ENCODE measurements around the gene SMAD9. TPM values are rescaled to one million over a fixed set of nuclear protein-coding genes. Genes with fewer than 3 reads are reported as not detected.

SMAD9 gene
- polyA plus RNA-seq, 1 of the 3 experiments (the other 2 are of a cell fraction), result 3.1 TPM

DNA sequence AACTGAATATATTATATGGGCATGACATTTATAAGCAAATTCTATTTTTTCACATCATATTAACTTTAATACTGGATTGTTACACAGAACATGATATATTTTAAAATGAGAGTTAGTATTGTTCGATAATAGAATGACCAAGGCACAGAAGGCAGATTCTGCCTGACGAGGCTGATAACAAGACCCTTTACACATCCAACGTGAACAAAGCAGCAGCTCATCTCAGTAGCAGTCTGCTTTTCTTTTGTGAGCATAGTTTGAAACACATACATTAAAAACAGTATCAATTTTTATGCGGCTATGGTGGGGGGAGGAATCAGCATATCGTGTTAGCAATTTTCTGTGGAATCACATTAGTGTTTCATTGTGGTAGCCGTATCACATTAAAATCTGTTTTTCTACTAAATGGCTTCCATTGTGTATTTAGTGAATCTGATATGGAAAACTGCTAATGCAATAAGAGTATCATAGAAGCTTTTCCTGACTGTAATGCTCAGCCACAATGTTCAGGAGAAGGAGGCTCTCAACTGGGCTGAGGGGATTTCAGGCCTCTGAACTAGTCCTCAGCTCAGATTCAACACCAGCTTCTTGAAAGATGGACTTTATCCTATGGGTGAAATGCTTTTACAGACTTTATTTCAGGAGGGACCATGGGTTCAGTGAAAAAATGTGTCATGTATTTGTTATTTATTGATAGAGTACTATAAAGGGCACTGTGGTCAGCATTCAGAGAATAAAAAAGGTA is 4.0 kb downstream of the SMAD9 start:
- Histone ChIP-seq H3K9me3 (no peaks in the 10 kb centered on the region), H3K4me2 (peak overlapping the region; percentile 83), H3K36me3 (replicated peaks in 1 of 2; ENCODE audit: control insufficient read depth in 1 of 2, insufficient read depth in 2 of 2, low read length in 1 of 2) (no peaks in the 10 kb centered on the region), H3F3A (replicated peaks; ENCODE audit: insufficient read depth) (peaks cover 17% of the 10 kb centered on the region), H2AFZ (ENCODE audit: low read depth) (peak overlapping the region; percentile 26; the same call in 1 of the 2 replicates), H3K9ac (peak overlapping the region; percentile 83; the same call in 1 of the 2 replicates), H4K20me1 (ENCODE audit: insufficient read depth) (no peaks in the 10 kb centered on the region), H3K27me3 (ENCODE audit: insufficient read depth) (no peaks in the 10 kb centered on the region), H3K79me2 (ENCODE audit: insufficient read depth) (peaks cover 78% of the 10 kb centered on the region), H3K4me3 (ENCODE audit: low read depth in 2 of 2, low read length in 1 of 2) (peak overlapping the region; percentile 9 to 95; a peak in 2 of 4 replicates), H3K9me2 (no peaks in the 10 kb centered on the region), H3K27ac (ENCODE audit: low read depth in 2 of 2, low read length in 1 of 2) (peak overlapping the region; percentile 84 to 96), H3K4me1 (ENCODE audit: control insufficient read depth in 1 of 2, insufficient read depth in 2 of 2, low read depth in 1 of 2, low read length in 1 of 2) (peaks cover 41 to 43% of the 10 kb centered on the region in 2 experiments; a peak in 3 of 4 replicates)
- ChIA-PET POLR2A (interaction anchor here (0.6 to 1.2 kb wide), 2 partner anchors 84 to 141 kb away, joined by 3 to 5 read pairs; partner anchors contain the start of gene ALG5), CTCF (interaction anchor here (0.9 to 2.4 kb wide), 7 partner anchors 16 to 83 kb away, joined by 3 to 8 read pairs (median 3); partner anchors contain the start of gene ALG5)
- DNase-seq, result peak; percentile 64
- WGBS (ENCODE audit: low lambda C conversion rate), result 35% methylated on average over 6 of the region's 6 CpGs
- TF ChIP-seq CHD2 (IDR thresholded peaks at IDR 0.05; ENCODE audit: low read length, partially characterized antibody), result peak; percentile 69
- TF ChIP-seq, protein P1, sequence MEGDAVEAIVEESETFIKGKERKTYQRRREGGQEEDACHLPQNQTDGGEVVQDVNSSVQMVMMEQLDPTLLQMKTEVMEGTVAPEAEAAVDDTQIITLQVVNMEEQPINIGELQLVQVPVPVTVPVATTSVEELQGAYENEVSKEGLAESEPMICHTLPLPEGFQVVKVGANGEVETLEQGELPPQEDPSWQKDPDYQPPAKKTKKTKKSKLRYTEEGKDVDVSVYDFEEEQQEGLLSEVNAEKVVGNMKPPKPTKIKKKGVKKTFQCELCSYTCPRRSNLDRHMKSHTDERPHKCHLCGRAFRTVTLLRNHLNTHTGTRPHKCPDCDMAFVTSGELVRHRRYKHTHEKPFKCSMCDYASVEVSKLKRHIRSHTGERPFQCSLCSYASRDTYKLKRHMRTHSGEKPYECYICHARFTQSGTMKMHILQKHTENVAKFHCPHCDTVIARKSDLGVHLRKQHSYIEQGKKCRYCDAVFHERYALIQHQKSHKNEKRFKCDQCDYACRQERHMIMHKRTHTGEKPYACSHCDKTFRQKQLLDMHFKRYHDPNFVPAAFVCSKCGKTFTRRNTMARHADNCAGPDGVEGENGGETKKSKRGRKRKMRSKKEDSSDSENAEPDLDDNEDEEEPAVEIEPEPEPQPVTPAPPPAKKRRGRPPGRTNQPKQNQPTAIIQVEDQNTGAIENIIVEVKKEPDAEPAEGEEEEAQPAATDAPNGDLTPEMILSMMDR (IDR thresholded peaks at IDR 0.05), result no peak
- no peak for TF ChIP-seq NRF1 (IDR thresholded peaks at IDR 0.05; ENCODE audit: low read depth, low read length)
- TF ChIP-seq MXI1 (IDR thresholded peaks at IDR 0.05; ENCODE audit: low read depth, low read length), result peak; percentile 43; the same call in 1 of the 2 replicates
- TF ChIP-seq POLR2AphosphoS5 (IDR thresholded peaks at IDR 0.05; ENCODE audit: low read depth, low read length), result no peak
- TF ChIP-seq, protein P2, sequence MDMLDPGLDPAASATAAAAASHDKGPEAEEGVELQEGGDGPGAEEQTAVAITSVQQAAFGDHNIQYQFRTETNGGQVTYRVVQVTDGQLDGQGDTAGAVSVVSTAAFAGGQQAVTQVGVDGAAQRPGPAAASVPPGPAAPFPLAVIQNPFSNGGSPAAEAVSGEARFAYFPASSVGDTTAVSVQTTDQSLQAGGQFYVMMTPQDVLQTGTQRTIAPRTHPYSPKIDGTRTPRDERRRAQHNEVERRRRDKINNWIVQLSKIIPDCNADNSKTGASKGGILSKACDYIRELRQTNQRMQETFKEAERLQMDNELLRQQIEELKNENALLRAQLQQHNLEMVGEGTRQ (IDR thresholded peaks at IDR 0.05; ENCODE audit: borderline replicate concordance, low read depth, low read length), result no peak
- no peak for TF ChIP-seq ELF1 (IDR thresholded peaks at IDR 0.05)
- TF ChIP-seq RAD21 (IDR thresholded peaks at IDR 0.05; ENCODE audit: low read length), result peak; percentile 22; the same call in 1 of the 2 replicates
- TF ChIP-seq FOSL2 (IDR thresholded peaks at IDR 0.05; ENCODE audit: borderline replicate concordance, low read depth), result no peak
- TF ChIP-seq, protein P3, sequence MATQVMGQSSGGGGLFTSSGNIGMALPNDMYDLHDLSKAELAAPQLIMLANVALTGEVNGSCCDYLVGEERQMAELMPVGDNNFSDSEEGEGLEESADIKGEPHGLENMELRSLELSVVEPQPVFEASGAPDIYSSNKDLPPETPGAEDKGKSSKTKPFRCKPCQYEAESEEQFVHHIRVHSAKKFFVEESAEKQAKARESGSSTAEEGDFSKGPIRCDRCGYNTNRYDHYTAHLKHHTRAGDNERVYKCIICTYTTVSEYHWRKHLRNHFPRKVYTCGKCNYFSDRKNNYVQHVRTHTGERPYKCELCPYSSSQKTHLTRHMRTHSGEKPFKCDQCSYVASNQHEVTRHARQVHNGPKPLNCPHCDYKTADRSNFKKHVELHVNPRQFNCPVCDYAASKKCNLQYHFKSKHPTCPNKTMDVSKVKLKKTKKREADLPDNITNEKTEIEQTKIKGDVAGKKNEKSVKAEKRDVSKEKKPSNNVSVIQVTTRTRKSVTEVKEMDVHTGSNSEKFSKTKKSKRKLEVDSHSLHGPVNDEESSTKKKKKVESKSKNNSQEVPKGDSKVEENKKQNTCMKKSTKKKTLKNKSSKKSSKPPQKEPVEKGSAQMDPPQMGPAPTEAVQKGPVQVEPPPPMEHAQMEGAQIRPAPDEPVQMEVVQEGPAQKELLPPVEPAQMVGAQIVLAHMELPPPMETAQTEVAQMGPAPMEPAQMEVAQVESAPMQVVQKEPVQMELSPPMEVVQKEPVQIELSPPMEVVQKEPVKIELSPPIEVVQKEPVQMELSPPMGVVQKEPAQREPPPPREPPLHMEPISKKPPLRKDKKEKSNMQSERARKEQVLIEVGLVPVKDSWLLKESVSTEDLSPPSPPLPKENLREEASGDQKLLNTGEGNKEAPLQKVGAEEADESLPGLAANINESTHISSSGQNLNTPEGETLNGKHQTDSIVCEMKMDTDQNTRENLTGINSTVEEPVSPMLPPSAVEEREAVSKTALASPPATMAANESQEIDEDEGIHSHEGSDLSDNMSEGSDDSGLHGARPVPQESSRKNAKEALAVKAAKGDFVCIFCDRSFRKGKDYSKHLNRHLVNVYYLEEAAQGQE (IDR thresholded peaks at IDR 0.05; ENCODE audit: low read depth, low read length), result no peak
- TF ChIP-seq GABPA (IDR thresholded peaks at IDR 0.05; ENCODE audit: low read depth), result no peak
- peak; percentile 94 for TF ChIP-seq GATA2 (CRISPR knock-in tag; IDR thresholded peaks at IDR 0.05)
- TF ChIP-seq RXRA (IDR thresholded peaks at IDR 0.05; ENCODE audit: borderline replicate concordance, low read depth), result no peak
- TF ChIP-seq JUND (IDR thresholded peaks at IDR 0.05), result no peak
- TF ChIP-seq YY1 (IDR thresholded peaks at IDR 0.05; ENCODE audit: low read depth), result no peak
- peak; percentile 55; the same call in 1 of the 2 replicates for TF ChIP-seq RFX5 (IDR thresholded peaks at IDR 0.05; ENCODE audit: low read length)
- TF ChIP-seq EP300 (IDR thresholded peaks at IDR 0.05; ENCODE audit: borderline replicate concordance in 1 of 2, low read depth in 1 of 2, low read length in 1 of 2), result peak in 1 of 2 experiments; percentile 68; a peak in 1 of 4 replicates
- TF ChIP-seq, protein P4, sequence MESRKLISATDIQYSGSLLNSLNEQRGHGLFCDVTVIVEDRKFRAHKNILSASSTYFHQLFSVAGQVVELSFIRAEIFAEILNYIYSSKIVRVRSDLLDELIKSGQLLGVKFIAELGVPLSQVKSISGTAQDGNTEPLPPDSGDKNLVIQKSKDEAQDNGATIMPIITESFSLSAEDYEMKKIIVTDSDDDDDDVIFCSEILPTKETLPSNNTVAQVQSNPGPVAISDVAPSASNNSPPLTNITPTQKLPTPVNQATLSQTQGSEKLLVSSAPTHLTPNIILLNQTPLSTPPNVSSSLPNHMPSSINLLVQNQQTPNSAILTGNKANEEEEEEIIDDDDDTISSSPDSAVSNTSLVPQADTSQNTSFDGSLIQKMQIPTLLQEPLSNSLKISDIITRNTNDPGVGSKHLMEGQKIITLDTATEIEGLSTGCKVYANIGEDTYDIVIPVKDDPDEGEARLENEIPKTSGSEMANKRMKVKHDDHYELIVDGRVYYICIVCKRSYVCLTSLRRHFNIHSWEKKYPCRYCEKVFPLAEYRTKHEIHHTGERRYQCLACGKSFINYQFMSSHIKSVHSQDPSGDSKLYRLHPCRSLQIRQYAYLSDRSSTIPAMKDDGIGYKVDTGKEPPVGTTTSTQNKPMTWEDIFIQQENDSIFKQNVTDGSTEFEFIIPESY (IDR thresholded peaks at IDR 0.05; ENCODE audit: borderline replicate concordance, low read depth), result no peak
- TF ChIP-seq, protein P5, sequence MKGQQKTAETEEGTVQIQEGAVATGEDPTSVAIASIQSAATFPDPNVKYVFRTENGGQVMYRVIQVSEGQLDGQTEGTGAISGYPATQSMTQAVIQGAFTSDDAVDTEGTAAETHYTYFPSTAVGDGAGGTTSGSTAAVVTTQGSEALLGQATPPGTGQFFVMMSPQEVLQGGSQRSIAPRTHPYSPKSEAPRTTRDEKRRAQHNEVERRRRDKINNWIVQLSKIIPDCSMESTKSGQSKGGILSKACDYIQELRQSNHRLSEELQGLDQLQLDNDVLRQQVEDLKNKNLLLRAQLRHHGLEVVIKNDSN (IDR thresholded peaks at IDR 0.05; ENCODE audit: borderline replicate concordance, low read depth), result no peak
- TF ChIP-seq TAF1 (IDR thresholded peaks at IDR 0.05; ENCODE audit: borderline replicate concordance, low read depth, low read length), result no peak
- TF ChIP-seq, protein P6, sequence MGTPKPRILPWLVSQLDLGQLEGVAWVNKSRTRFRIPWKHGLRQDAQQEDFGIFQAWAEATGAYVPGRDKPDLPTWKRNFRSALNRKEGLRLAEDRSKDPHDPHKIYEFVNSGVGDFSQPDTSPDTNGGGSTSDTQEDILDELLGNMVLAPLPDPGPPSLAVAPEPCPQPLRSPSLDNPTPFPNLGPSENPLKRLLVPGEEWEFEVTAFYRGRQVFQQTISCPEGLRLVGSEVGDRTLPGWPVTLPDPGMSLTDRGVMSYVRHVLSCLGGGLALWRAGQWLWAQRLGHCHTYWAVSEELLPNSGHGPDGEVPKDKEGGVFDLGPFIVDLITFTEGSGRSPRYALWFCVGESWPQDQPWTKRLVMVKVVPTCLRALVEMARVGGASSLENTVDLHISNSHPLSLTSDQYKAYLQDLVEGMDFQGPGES (IDR thresholded peaks at IDR 0.05; ENCODE audit: low read depth, low read length), result no peak
